RWPE2 (cell line): ENCODE results near the gene SPAG6.
"Not testable (repeated sequence)": the region's sequence is repeated elsewhere in the genome, so short reads cannot be mapped to it uniquely, and the experiment has no call there.

Source experiments
- ATAC-seq: fragments of 200-7000 bp; cut with Tn5 transposase; 3 replicates; pipeline ENCODE4 v1.9.1; 2021; ENCODE audit warnings: low read depth
- DNase-seq: peaks from one replicate; pipeline ENCODE4 v3.0.0-alpha.2; 2020; ENCODE audit warnings: low spot score
- H3K27ac ChIP-seq: fragments of 450-650 bp; 2 replicates; pipeline ENCODE4 v1.5.1; 2017; ENCODE audit warnings: mild to moderate bottlenecking; ENCODE audit not compliant: poor library complexity, severe bottlenecking
- H3K27me3 ChIP-seq: fragments of 250-450 bp; sonication (Bioruptor Pico); 2 replicates; pipeline ENCODE4 v1.5.1; 2021; ENCODE audit warnings: mild to moderate bottlenecking, moderate library complexity; ENCODE audit not compliant: insufficient read depth, poor library complexity, severe bottlenecking
- H3K36me3 ChIP-seq: fragments of 250-450 bp; sonication (Bioruptor Pico); 2 replicates; pipeline ENCODE4 v1.5.1; 2020; ENCODE audit warnings: low read depth, mild to moderate bottlenecking, moderate library complexity
- H3K4me1 ChIP-seq: fragments of 250-450 bp; sonication (Bioruptor Pico); 2 replicates; pipeline ENCODE4 v1.5.1; 2021; ENCODE audit warnings: mild to moderate bottlenecking, moderate library complexity; ENCODE audit not compliant: insufficient read depth, poor library complexity, severe bottlenecking
- H3K4me3 ChIP-seq: fragments of 250-450 bp; sonication (Bioruptor Pico); 2 replicates; pipeline ENCODE4 v1.5.1; 2021; ENCODE audit warnings: mild to moderate bottlenecking, moderate library complexity; ENCODE audit not compliant: severe bottlenecking
- H3K9me3 ChIP-seq: fragments of 250-450 bp; sonication (Bioruptor Pico); 2 replicates; pipeline ENCODE4 v1.5.1; 2021; ENCODE audit warnings: mild to moderate bottlenecking, moderate library complexity; ENCODE audit not compliant: severe bottlenecking
- TF ChIP-seq, protein P1 (sequence below): fragments of 450-650 bp; IDR thresholded peaks from one replicate; pipeline ENCODE4 v1.5.1; 2017; ENCODE audit warnings: mild to moderate bottlenecking, moderate library complexity; ENCODE audit not compliant: poor library complexity, severe bottlenecking

The SPAG6 gene

DNA sequence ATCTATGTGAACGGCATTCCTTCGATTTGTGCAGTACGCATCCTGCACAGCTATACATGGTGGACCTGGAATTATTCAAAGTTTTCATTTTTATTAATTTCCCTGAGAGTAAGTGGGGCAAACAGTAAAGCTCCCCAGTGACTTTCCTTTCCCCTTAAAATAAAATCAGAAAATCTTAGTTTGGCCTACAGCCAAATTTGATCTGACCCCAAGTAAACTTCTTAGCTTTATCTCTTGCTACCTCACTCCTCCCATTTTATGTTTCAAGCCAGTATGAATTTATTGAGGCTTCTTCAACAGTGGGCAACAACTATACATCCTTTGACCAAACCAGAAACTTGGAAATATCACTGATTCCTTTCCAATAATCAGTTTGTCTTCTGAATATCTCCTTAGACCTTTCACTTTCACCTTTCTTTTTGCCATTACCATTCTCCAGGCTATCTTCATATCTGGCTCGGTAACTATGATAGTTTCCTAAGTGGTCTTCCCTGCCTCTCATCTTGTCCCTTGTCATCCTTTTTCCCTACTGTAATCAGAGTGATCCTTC lies 11.1 kb downstream of the SPAG6 start:
- H3K27me3 ChIP-seq, result no peaks in the 10 kb centered on the region
- TF ChIP-seq, protein P1, sequence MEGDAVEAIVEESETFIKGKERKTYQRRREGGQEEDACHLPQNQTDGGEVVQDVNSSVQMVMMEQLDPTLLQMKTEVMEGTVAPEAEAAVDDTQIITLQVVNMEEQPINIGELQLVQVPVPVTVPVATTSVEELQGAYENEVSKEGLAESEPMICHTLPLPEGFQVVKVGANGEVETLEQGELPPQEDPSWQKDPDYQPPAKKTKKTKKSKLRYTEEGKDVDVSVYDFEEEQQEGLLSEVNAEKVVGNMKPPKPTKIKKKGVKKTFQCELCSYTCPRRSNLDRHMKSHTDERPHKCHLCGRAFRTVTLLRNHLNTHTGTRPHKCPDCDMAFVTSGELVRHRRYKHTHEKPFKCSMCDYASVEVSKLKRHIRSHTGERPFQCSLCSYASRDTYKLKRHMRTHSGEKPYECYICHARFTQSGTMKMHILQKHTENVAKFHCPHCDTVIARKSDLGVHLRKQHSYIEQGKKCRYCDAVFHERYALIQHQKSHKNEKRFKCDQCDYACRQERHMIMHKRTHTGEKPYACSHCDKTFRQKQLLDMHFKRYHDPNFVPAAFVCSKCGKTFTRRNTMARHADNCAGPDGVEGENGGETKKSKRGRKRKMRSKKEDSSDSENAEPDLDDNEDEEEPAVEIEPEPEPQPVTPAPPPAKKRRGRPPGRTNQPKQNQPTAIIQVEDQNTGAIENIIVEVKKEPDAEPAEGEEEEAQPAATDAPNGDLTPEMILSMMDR, result no peak
- no peak overlapping the region for H3K4me3 ChIP-seq
- no peaks in the 10 kb centered on the region for H3K36me3 ChIP-seq
- ATAC-seq (no peak), DNase-seq (no peak)
- H3K4me1 ChIP-seq, result no peaks in the 10 kb centered on the region
- no peaks in the 10 kb centered on the region for H3K9me3 ChIP-seq
- H3K27ac ChIP-seq, result no peak overlapping the region

DNA sequence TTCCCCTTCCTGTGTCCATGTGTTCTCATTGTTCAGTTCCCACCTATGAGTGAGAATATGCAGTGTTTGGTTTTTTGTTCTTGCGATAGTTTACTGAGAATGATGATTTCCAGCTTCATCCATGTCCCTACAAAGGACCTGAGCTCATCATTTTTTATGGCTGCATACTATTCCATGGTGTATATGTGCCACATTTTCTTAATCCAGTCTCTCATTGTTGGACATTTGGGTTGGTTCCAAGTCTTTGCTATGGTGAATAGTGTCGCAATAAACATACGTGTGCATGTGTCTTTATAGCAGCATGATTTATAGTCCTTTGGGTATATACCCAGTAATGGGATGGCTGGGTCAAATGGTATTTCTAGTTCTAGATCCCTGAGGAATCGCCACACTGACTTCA lies 12.5 kb downstream of the SPAG6 start:
- H3K27me3 ChIP-seq, H3K27ac ChIP-seq, DNase-seq, H3K4me3 ChIP-seq, ATAC-seq, H3K36me3 ChIP-seq, H3K4me1 ChIP-seq, H3K9me3 ChIP-seq: not testable (repeated sequence)

DNA sequence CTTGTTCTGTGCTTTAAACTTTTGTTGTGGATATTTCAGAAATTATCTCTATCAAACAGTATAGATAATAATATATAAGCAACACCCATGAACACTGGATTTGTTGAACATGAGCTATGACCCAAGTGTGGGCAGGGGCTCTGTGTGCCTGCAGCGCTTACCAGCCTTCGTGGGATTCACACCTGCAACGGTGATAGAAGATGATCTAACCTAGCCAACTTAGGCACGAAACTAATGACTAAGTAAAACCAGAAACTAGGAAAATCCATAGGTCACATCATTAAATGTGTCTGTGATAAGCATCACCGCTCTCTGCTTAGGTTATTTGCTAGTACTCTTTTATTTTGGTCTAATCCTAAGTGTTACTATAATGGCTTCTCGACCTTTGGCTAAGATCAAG lies 18.0 kb downstream of the SPAG6 start:
- H3K27me3 ChIP-seq, result no peaks in the 10 kb centered on the region
- H3K36me3 ChIP-seq, result no peaks in the 10 kb centered on the region
- H3K4me1 ChIP-seq, result no peaks in the 10 kb centered on the region
- no peak for ATAC-seq
- no peak overlapping the region for H3K27ac ChIP-seq
- TF ChIP-seq, protein P1, result no peak
- no peak for DNase-seq
- H3K9me3 ChIP-seq, result no peaks in the 10 kb centered on the region
- H3K4me3 ChIP-seq, result no peak overlapping the region

DNA sequence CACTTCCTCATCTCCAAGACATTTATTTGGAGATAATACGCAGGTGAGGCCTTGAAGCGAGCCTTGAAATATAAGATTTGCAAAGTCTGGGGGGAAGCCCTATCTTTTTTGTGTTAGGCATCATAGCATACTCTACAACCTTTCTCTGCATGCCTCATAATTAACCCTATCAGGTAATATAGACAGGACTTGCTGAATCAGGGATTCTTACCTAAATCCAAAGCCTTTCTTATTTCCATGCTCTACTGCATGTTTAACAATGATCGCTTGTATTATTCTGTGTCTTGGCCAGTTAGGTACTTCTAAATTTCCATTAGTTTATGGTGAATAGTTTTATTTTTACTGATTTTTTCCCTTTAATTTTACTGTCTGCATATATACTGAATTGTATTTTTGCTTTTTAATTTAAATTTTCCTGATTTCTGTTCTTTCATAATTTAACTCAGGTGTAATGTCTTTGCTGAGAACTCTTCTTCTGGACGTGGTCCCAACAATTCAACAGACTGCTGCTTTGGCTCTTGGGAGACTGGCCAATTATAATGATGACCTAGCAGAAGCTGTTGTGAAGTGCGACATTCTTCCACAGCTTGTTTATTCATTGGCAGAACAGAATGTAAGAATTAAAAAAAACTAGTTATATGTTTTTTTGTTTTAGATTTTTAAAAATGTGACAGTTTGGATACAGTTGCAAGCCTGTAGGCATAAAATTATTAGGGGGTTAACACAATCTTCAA lies 19.3 kb downstream of the SPAG6 start:
- DNase-seq (no peak), ATAC-seq (no peak)
- H3K27me3 ChIP-seq, result no peaks in the 10 kb centered on the region
- H3K4me1 ChIP-seq, result no peaks in the 10 kb centered on the region
- H3K4me3 ChIP-seq, result no peak overlapping the region
- TF ChIP-seq, protein P1, result no peak
- H3K27ac ChIP-seq, result no peak overlapping the region
- H3K36me3 ChIP-seq, result no peaks in the 10 kb centered on the region
- no peaks in the 10 kb centered on the region for H3K9me3 ChIP-seq

DNA sequence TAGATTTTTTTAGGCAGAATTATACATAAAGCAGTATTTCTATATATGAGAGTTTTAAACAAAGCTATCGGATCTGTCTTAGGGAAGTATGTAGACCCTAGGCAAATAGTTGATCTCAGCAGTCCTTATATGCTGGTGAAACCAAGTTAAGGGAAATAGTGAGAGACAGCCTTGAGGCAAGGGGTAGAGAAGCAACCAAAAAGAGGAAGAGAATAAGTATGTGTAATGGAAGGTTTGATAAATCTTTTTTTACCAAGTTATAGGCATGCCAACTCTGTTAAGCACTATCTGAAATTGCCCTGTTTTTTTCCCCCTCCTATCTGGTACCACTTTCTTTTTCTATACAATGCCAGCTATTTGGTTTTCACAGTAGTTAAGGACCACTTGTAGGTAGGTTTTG lies 19.9 kb downstream of the SPAG6 start:
- Histone ChIP-seq H3K36me3 (no peaks in the 10 kb centered on the region), H3K27ac (no peak overlapping the region), H3K4me3 (no peak overlapping the region), H3K4me1 (no peaks in the 10 kb centered on the region), H3K27me3 (no peaks in the 10 kb centered on the region), H3K9me3 (no peaks in the 10 kb centered on the region)
- no peak for ATAC-seq
- TF ChIP-seq, protein P1, result no peak
- no peak for DNase-seq
